Smooth muscle cell (in vitro differentiated cells): ENCODE results near the gene CHN1. TPM values are rescaled to one million over a fixed set of nuclear protein-coding genes. Genes with fewer than 3 reads are reported as not detected.

ENCODE experiments used
- DNase-seq: peaks from one replicate; lab custom pipeline; 2025; ENCODE audit not compliant: unreplicated experiment; lab: John Stamatoyannopoulos, UW
- H2AFZ ChIP-seq: fragments of 200-600 bp; sonication (generic); 2 replicates; pipeline ENCODE4 v1.6.0; 2016; ENCODE audit warnings: antibody characterized with exemption, low read depth, mild to moderate bottlenecking
- H3F3A ChIP-seq: fragments of 200-600 bp; sonication (generic); 2 replicates; pipeline ENCODE4 v1.6.0; 2017; ENCODE audit warnings: antibody characterized with exemption, low read depth
- H3K27ac ChIP-seq: fragments of 200-600 bp; sonication (generic); 2 replicates; pipeline ENCODE4 v1.5.1; 2016; ENCODE audit warnings: low read depth, mild to moderate bottlenecking
- H3K27me3 ChIP-seq: fragments of 200-600 bp; sonication (generic); 2 replicates; pipeline ENCODE4 v1.6.1; 2016; ENCODE audit warnings: low read depth, mild to moderate bottlenecking
- H3K36me3 ChIP-seq: fragments of 200-600 bp; sonication (generic); 2 replicates; pipeline ENCODE4 v1.5.1; 2016; ENCODE audit warnings: low read depth
- H3K4me1 ChIP-seq: fragments of 200-600 bp; sonication (generic); 2 replicates; pipeline ENCODE4 v1.5.1; 2016; ENCODE audit warnings: low read depth
- H3K4me2 ChIP-seq: fragments of 200-600 bp; sonication (generic); 2 replicates; pipeline ENCODE4 v1.6.0; 2016; ENCODE audit warnings: mild to moderate bottlenecking
- H3K4me3 ChIP-seq: fragments of 200-600 bp; sonication (generic); 2 replicates; pipeline ENCODE4 v1.5.1; 2016; ENCODE audit warnings: mild to moderate bottlenecking
- H3K79me2 ChIP-seq: fragments of 200-600 bp; sonication (generic); 2 replicates; pipeline ENCODE4 v1.6.0; 2016; ENCODE audit warnings: low read depth, mild to moderate bottlenecking
- H3K9ac ChIP-seq: fragments of 200-600 bp; sonication (generic); 2 replicates; pipeline ENCODE4 v1.6.0; 2016; ENCODE audit warnings: low read depth
- H3K9me3 ChIP-seq: fragments of 200-600 bp; sonication (generic); replicated peaks from 2 replicates; pipeline ENCODE4 v1.5.1; 2016; ENCODE audit warnings: low read depth
- H4K20me1 ChIP-seq: fragments of 200-600 bp; sonication (generic); 2 replicates; pipeline ENCODE4 v1.6.0; 2016; ENCODE audit warnings: low read depth
- WGBS: methylation state at CpG from one replicate; pipeline ENCODE4 v1.1.7; 2016; ENCODE audit warnings: low lambda C conversion rate; 5-methylcytosine and 5-hydroxymethylcytosine counted together
- polyA plus RNA-seq: library from polyadenylated mRNA; unstranded; fragments of >200 nt; fragmentation: Nextera tagmentation; extraction: Ambion mirVana; gene quantifications from 2 replicates; pipeline ENCODE4 v1.2.1, GENCODE V29; 2016
- total RNA-seq: library from RNA; depleted of rRNA; stranded (reverse); fragments of >200 nt; gene quantifications from 2 replicates; pipeline ENCODE4 v1.2.3, GENCODE V29; 2014
- TF ChIP-seq, protein P1 (sequence below): fragments of 200-600 bp; sonication (generic); IDR thresholded peaks from 2 replicates; pipeline ENCODE4 v1.5.1; 2017; ENCODE audit warnings: borderline replicate concordance, mild to moderate bottlenecking, antibody characterized with exemption; ENCODE audit not compliant: insufficient read depth, poor library complexity, severe bottlenecking

Gene CHN1
- total and polyA plus RNA-seq, 2 experiments from 2014 or later = 33.5 to 44.8 TPM

DNA sequence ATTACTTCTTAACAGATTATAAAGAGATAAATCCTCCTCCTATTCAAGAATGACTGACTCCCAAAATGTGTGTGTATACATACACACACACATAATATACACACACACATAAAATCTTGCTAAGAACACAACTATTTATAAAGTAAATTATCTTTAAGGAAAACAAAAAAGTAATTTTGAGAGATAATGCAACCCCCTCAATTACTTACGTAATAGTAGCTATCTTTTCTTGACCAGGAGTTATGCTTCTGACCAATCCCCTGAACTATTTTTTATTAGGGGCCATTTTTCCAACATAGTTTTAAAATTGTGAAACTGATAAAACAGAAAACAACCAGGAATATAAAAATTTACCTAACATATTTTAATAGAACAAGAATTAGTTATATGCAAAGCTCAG, 127.9 kb downstream of the CHN1 start:
- H4K20me1 ChIP-seq = no peaks in the 10 kb centered on the region

DNA sequence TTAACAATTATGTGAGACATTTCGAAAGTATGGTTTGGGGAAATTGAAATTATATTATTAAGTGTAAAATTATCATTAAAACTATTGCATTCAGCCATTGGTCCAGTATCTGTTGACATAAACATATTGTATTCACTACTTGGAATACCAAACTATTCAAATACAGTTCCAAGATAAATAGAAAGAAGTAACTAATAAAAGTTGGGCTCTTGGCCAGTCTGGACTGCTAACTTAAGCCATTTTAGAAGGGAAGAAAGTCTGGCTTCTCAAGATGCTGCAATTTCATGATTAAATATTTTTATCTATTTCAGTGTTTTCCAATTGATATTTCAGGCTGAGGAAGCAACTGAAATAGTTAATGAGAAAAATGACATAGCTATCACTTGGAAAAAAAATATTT, 131.1 kb downstream of the CHN1 start:
- Histone ChIP-seq H4K20me1 (no peaks in the 10 kb centered on the region), H3K27me3 (no peaks in the 10 kb centered on the region), H3K4me2 (no peak overlapping the region), H3K27ac (no peak overlapping the region), H3K4me1 (peaks cover 9% of the 10 kb centered on the region), H3K79me2 (no peaks in the 10 kb centered on the region), H2AFZ (no peak overlapping the region), H3K36me3 (no peaks in the 10 kb centered on the region), H3F3A (no peaks in the 10 kb centered on the region), H3K4me3 (no peak overlapping the region), H3K9ac (no peak overlapping the region), H3K9me3 (no peaks in the 10 kb centered on the region)
- TF ChIP-seq, protein P1, sequence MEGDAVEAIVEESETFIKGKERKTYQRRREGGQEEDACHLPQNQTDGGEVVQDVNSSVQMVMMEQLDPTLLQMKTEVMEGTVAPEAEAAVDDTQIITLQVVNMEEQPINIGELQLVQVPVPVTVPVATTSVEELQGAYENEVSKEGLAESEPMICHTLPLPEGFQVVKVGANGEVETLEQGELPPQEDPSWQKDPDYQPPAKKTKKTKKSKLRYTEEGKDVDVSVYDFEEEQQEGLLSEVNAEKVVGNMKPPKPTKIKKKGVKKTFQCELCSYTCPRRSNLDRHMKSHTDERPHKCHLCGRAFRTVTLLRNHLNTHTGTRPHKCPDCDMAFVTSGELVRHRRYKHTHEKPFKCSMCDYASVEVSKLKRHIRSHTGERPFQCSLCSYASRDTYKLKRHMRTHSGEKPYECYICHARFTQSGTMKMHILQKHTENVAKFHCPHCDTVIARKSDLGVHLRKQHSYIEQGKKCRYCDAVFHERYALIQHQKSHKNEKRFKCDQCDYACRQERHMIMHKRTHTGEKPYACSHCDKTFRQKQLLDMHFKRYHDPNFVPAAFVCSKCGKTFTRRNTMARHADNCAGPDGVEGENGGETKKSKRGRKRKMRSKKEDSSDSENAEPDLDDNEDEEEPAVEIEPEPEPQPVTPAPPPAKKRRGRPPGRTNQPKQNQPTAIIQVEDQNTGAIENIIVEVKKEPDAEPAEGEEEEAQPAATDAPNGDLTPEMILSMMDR = no peak
- WGBS = 37% methylated on average over 1 of the region's 1 CpG
- no peak for DNase-seq

More for the DNA sequence above, 127.9 kb downstream of the CHN1 start:
- TF ChIP-seq, protein P1 = no peak
- H3K27ac ChIP-seq = no peak overlapping the region
- H3K36me3 ChIP-seq = no peaks in the 10 kb centered on the region
- no peaks in the 10 kb centered on the region for H3F3A ChIP-seq
- peaks cover 36% of the 10 kb centered on the region for H3K4me1 ChIP-seq
- H3K4me3 ChIP-seq = no peak overlapping the region
- H3K79me2 ChIP-seq = no peaks in the 10 kb centered on the region
- 82% methylated on average over 1 of the region's 1 CpG for WGBS
- H3K9ac ChIP-seq = no peak overlapping the region
- H3K9me3 ChIP-seq = no peaks in the 10 kb centered on the region
- no peak overlapping the region for H2AFZ ChIP-seq
- H3K4me2 ChIP-seq = no peak overlapping the region
- no peaks in the 10 kb centered on the region for H3K27me3 ChIP-seq
- DNase-seq = no peak

- TF ChIP-seq, protein P1 = no peak
- Histone ChIP-seq H3K27me3 (no peaks in the 10 kb centered on the region), H3K9me3 (no peaks in the 10 kb centered on the region), H3K9ac (no peak overlapping the region), H3K36me3 (no peaks in the 10 kb centered on the region), H2AFZ (no peak overlapping the region), H3K79me2 (no peaks in the 10 kb centered on the region), H4K20me1 (no peaks in the 10 kb centered on the region), H3K4me2 (no peak overlapping the region), H3K4me1 (peaks cover 9% of the 10 kb centered on the region), H3K27ac (no peak overlapping the region), H3F3A (no peaks in the 10 kb centered on the region), H3K4me3 (no peak overlapping the region)
- DNase-seq = no peak
Measured at GRCh38 chr2:174873471-174873870, 131.7 kb downstream of the CHN1 start.

- H3K4me2 ChIP-seq = no peak overlapping the region
- no peak for DNase-seq
- H3K79me2 ChIP-seq = no peaks in the 10 kb centered on the region
- no peak overlapping the region for H3K9ac ChIP-seq
- H3K9me3 ChIP-seq = no peaks in the 10 kb centered on the region
- WGBS = 79% methylated on average over 1 of the region's 1 CpG
- TF ChIP-seq, protein P1 = no peak
- no peaks in the 10 kb centered on the region for H3K27me3 ChIP-seq
- H3K36me3 ChIP-seq = no peaks in the 10 kb centered on the region
- H4K20me1 ChIP-seq = no peaks in the 10 kb centered on the region
- H3K4me1 ChIP-seq = peaks cover 22% of the 10 kb centered on the region
- H3K27ac ChIP-seq = no peak overlapping the region
- H2AFZ ChIP-seq = no peak overlapping the region
- H3F3A ChIP-seq = no peaks in the 10 kb centered on the region
- no peak overlapping the region for H3K4me3 ChIP-seq
Measured at GRCh38 chr2:174870787-174871186, 134.4 kb downstream of the CHN1 start.
